Measurements from ENCODE around the gene FHAD1. TPM values are rescaled to one million over a fixed set of nuclear protein-coding genes. Genes with fewer than 3 reads are reported as not detected.

Gene FHAD1
- total and polyA plus RNA-seq, 11 donors: 0.06 to 1.1 (median 0.12) TPM; not detected in 4

DNA sequence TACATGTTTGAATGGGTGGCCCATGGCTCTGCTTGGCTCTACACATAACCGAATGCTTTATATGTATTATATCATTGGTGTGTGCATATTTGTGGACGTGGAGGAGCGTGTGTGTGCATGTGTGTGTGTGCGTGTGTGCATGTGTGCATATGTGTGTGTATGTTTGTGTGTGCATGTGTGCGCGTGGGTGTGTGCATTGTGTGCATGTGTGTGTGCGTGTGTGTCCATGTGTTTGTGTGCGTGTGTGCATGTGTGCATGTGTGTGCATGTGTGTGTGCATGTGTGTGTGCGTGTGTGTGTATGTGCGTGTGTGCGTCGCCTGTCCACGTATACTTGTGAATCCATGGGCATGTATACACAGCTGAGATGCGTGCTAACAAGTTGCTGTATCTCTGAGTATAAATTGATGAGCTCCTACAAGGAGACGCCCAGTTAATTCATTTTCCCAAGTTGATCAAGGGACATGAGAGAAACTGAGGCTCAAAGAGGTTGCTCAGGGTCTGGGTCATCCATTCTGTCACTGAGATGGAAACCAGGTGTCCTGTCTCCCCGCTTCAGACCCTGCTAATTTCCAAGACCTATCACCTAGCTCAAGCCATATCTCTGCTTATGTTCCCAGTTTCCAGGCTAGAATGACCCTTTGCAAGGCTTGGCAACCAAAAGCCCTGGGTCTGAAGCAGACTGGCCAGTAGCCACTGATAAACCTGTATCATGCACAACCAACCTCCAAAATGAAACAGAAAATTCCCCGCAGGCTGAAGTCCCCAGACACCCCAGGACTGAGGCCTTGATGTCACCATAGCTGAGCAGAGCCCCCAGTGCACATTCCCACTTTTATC lies 188.4 kb downstream of the FHAD1 start:
- TF ChIP-seq POLR2A (IDR thresholded peaks at IDR 0.05): no peak
- TF ChIP-seq CTCF (IDR thresholded peaks at IDR 0.05): no peak
- H3K4me3 ChIP-seq: no peak overlapping the region
- WGBS, 4 donors: 90 to 94% (median 94%) methylated on average over 17 of the region's 17 CpGs
- H3K4me1 ChIP-seq: peaks cover 0 to 5% (median 0%) of the 10 kb centered on the region in 12 donors
- no peak overlapping the region for H3K27ac ChIP-seq
- intact Hi-C loops (cut with DNase I): loop anchor here in 4 of 10 donors (10.0 kb wide), 2 partner anchors 281 to 311 kb away; partner anchors contain the start of gene TMEM51 (in 2 of the 4)
- ATAC-seq (no peak), DNase-seq (peak in 1 of 5 donors; percentile 39)
- H3K9me3 ChIP-seq: no peaks in the 10 kb centered on the region
- H3K36me3 ChIP-seq: peaks cover 0 to 6% (median 0%) of the 10 kb centered on the region in 9 donors
- H3K27me3 ChIP-seq: no peaks in the 10 kb centered on the region

DNA sequence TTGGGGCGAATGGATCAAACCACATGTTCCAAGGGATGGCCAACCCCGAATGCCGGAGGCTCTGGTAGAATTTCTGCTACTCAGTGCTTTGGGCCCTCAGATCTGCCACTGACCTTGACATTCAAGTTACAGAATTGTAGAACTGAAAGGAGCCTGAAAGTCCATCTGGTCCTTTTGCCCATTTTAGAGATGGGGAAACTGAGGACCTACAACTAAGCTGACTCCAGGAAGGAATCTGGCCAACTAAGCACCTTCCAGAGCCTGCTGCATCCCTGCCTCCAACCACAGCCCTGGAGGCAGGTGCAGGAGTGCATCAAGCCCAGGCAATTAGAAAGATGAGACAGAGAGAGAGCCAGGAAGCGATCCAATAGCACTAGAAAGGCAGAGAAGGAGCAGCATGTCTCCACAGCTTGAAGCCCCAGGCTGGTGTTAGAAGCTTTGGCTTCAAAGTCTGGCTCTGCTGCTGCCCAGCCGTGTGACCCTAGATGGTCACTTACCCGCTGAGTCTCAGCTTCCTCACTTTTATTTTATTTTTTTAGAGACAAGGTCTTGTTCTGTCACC lies 189.9 kb downstream of the FHAD1 start:
- Histone ChIP-seq H3K36me3 (no peaks in the 10 kb centered on the region), H3K27ac (no peak overlapping the region), H3K9me3 (no peaks in the 10 kb centered on the region), H3K4me1 (peaks cover 0 to 5% (median 0%) of the 10 kb centered on the region in 12 donors), H3K4me3 (no peak overlapping the region), H3K27me3 (no peaks in the 10 kb centered on the region)
- no peak for TF ChIP-seq CTCF (IDR thresholded peaks at IDR 0.05)
- no peak for TF ChIP-seq POLR2A (IDR thresholded peaks at IDR 0.05)
- DNase-seq (no peak), ATAC-seq (no peak)
- 93 to 95% (median 93%) methylated on average over 6 of the region's 6 CpGs for WGBS, 4 donors
- intact Hi-C loops (cut with DNase I): loop anchor here in 4 of 10 donors (10.0 kb wide), 2 partner anchors 282 to 312 kb away; partner anchors contain the start of gene TMEM51 (in 2 of the 4)

- intact Hi-C loops (cut with DNase I): loop anchor here in 4 of 10 donors (10.0 kb wide), 2 partner anchors 285 to 315 kb away; partner anchors contain the start of gene TMEM51 (in 2 of the 4)
- DNase-seq: no peak
Observed at GRCh38 chr1:15439325-15439724, 192.3 kb downstream of the FHAD1 start.

More at GRCh38 chr1:15439325-15439724, 192.3 kb downstream of the FHAD1 start:
- Histone ChIP-seq H3K9me3 (no peaks in the 10 kb centered on the region), H3K4me1 (peaks cover 0 to 4% (median 0%) of the 10 kb centered on the region in 12 donors), H3K4me3 (no peak overlapping the region), H3K27me3 (no peaks in the 10 kb centered on the region), H3K27ac (no peak overlapping the region), H3K36me3 (no peaks in the 10 kb centered on the region)
- ATAC-seq: no peak
- WGBS, 4 donors: 93 to 96% (median 95%) methylated on average over 14 of the region's 14 CpGs
- no peak for TF ChIP-seq POLR2A (IDR thresholded peaks at IDR 0.05)
- no peak for TF ChIP-seq CTCF (IDR thresholded peaks at IDR 0.05)
